ENCODE measurements around the gene PIP5K1B. TPM values are rescaled to one million over a fixed set of nuclear protein-coding genes. Genes with fewer than 3 reads are reported as not detected.

The PIP5K1B gene
- total RNA-seq, 1 experiment from 2014 or later = 5.2 TPM

GRCh38 chr9:68912561-68912960, 207.5 kb downstream of the PIP5K1B start:
- H3K9me3 Mint-ChIP-seq = no peaks in the 10 kb centered on the region
- no peaks in the 10 kb centered on the region for H3K36me3 Mint-ChIP-seq
- H3K27ac Mint-ChIP-seq = no peak overlapping the region
- no peak overlapping the region for H3K4me3 Mint-ChIP-seq
- no peaks in the 10 kb centered on the region; the same call in 1 of the 2 replicates for H3K27me3 Mint-ChIP-seq (ENCODE audit: low read depth)
- ATAC-seq (no peak), DNase-seq (ENCODE audit: low spot score) (no peak)
- H3K4me1 Mint-ChIP-seq = peaks cover 6% of the 10 kb centered on the region
- CTCF ChIA-PET = no interaction called here
- POLR2A ChIA-PET = no interaction called here
- TF ChIP-seq ZNF138 (CRISPR knock-in tag; conservative IDR thresholded peaks at IDR 0.05) (no peak), FOXK1 (CRISPR knock-in tag; IDR thresholded peaks at IDR 0.05) (no peak), ZNF423 (CRISPR knock-in tag; IDR thresholded peaks at IDR 0.05) (no peak), MAX (CRISPR knock-in tag; IDR thresholded peaks at IDR 0.05) (no peak), ZSCAN18 (CRISPR knock-in tag; IDR thresholded peaks at IDR 0.05) (no peak), E2F4 (CRISPR knock-in tag; IDR thresholded peaks at IDR 0.05; ENCODE audit: borderline replicate concordance, low read depth) (no peak), ZNF425 (CRISPR knock-in tag; conservative IDR thresholded peaks at IDR 0.05) (no peak), USF1 (CRISPR knock-in tag; IDR thresholded peaks at IDR 0.05) (no peak), ZNF281 (CRISPR knock-in tag; IDR thresholded peaks at IDR 0.05) (no peak), ZNF671 (CRISPR knock-in tag; IDR thresholded peaks at IDR 0.05) (no peak)

- POLR2A ChIA-PET = no interaction called here
- TF ChIP-seq ARID4B (CRISPR knock-in tag; IDR thresholded peaks at IDR 0.05; ENCODE audit: borderline replicate concordance) (no peak), ESRRA (CRISPR knock-in tag; IDR thresholded peaks at IDR 0.05; ENCODE audit: borderline replicate concordance) (no peak), NFATC4 (CRISPR knock-in tag; IDR thresholded peaks at IDR 0.05) (no peak), ATF3 (CRISPR knock-in tag; conservative IDR thresholded peaks at IDR 0.05) (no peak), ATF1 (CRISPR knock-in tag; IDR thresholded peaks at IDR 0.05) (no peak), E2F4 (CRISPR knock-in tag; IDR thresholded peaks at IDR 0.05; ENCODE audit: borderline replicate concordance, low read depth) (no peak), TEAD1 (CRISPR knock-in tag; IDR thresholded peaks at IDR 0.05) (no peak), KAT7 (CRISPR knock-in tag; IDR thresholded peaks at IDR 0.05; ENCODE audit: borderline replicate concordance) (no peak), PRRX2 (CRISPR knock-in tag; IDR thresholded peaks at IDR 0.05) (no peak)
Measured at GRCh38 chr9:68913054-68913453, 208.0 kb downstream of the PIP5K1B start.

More at GRCh38 chr9:68913054-68913453, 208.0 kb downstream of the PIP5K1B start:
- Mint-ChIP-seq H3K9me3 (no peaks in the 10 kb centered on the region), H3K27ac (no peak overlapping the region), H3K4me1 (peaks cover 8% of the 10 kb centered on the region), H3K27me3 (ENCODE audit: low read depth) (no peaks in the 10 kb centered on the region; the same call in 1 of the 2 replicates), H3K36me3 (0 out of 2 replicates have a peak, but pooled peaks cover 3% of the 10 kb centered on the region), H3K4me3 (no peak overlapping the region)
- ATAC-seq = no peak
- no peak for DNase-seq (ENCODE audit: low spot score)
- CTCF ChIA-PET = no interaction called here

All from WTC11 (cell line).